Epithelial cell of esophagus (primary cell): ENCODE data around the gene STAT1.

Source experiments
- DNase-seq: peaks from one replicate; pipeline ENCODE4 v3.0.0; 2010; ENCODE audit warnings: low read depth
- H3K4me3 ChIP-seq: 2 replicates; pipeline ENCODE4 v1.5.1; 2011; ENCODE audit warnings: mild to moderate bottlenecking, low read length, control low read depth
- CTCF ChIP-seq: IDR thresholded peaks from 2 replicates; pipeline ENCODE4 v1.5.1; 2011; ENCODE audit warnings: low read depth, mild to moderate bottlenecking, low read length, control low read depth, inconsistent platforms; ENCODE audit not compliant: insufficient read depth; ENCODE audit errors: missing control alignments

STAT1 gene

GRCh38 chr2:190922376-190922775 is 91.6 kb downstream of the STAT1 start:
- TF ChIP-seq CTCF = no peak
- no peak overlapping the region for H3K4me3 ChIP-seq
- DNase-seq = no peak

GRCh38 chr2:190920085-190920484 is 93.9 kb downstream of the STAT1 start:
- TF ChIP-seq CTCF = no peak

More at GRCh38 chr2:190920085-190920484, 93.9 kb downstream of the STAT1 start:
- no peak for DNase-seq
- no peak overlapping the region for H3K4me3 ChIP-seq
